Spleen (tissue), 11 donors: ENCODE data around the gene RSPO3. TPM values are rescaled to one million over a fixed set of nuclear protein-coding genes. Genes with fewer than 3 reads are reported as not detected.

Experiments
- DNase-seq: peaks from one replicate; pipeline ENCODE4 v3.0.0-alpha.2; 2020
- H3K27ac ChIP-seq, 8 donors: fragments of 200-600 bp; sonication (generic) in 7 of 8; 1 replicate in 4 of 8; 2 replicates in 4 of 8; pipeline versions ENCODE4 v1.5.0 to v1.8.0; 2016 to 2021; ENCODE audit warnings: inconsistent platforms in 4 of 8, mild to moderate bottlenecking in 4 of 8, moderate library complexity in 1 of 8
- H3K27me3 ChIP-seq, 7 donors: fragments of 200-600 bp; sonication (generic) in 6 of 7; replicated peaks in 1 of 7; 1 replicate in 4 of 7; 2 replicates in 3 of 7; pipeline versions ENCODE4 v1.5.0 to v1.8.0; 2016 to 2021; ENCODE audit warnings: inconsistent platforms in 3 of 7, mild to moderate bottlenecking in 1 of 7
- H3K36me3 ChIP-seq, 6 donors: fragments of 200-600 bp; sonication (generic) in 5 of 6; 1 replicate in 4 of 6; 2 replicates in 2 of 6; pipeline versions ENCODE4 v1.5.0 to v1.8.0; 2016 to 2021; ENCODE audit warnings: inconsistent platforms in 2 of 6
- H3K4me1 ChIP-seq, 6 donors: fragments of 200-600 bp; sonication (generic) in 5 of 6; 1 replicate in 3 of 6; 2 replicates in 3 of 6; pipeline versions ENCODE4 v1.5.0 to v1.8.0; 2016 to 2021; ENCODE audit warnings: inconsistent platforms in 3 of 6
- H3K4me3 ChIP-seq, 8 donors: fragments of 200-600 bp; sonication (generic) in 7 of 8; 1 replicate in 4 of 8; 2 replicates in 4 of 8; pipeline versions ENCODE4 v1.5.0 to v1.8.0; 2016 to 2021; ENCODE audit warnings: inconsistent platforms in 4 of 8, mild to moderate bottlenecking in 4 of 8, moderate library complexity in 2 of 8
- H3K9me3 ChIP-seq, 8 donors: fragments of 200-600 bp; sonication (generic) in 7 of 8; 1 replicate in 4 of 8; 2 replicates in 4 of 8; pipeline versions ENCODE4 v1.5.0 to v1.8.0; 2016 to 2021; ENCODE audit warnings: inconsistent platforms in 4 of 8
- POLR2A ChIP-seq, 3 donors: fragments of 450-650 bp; IDR thresholded peaks; one replicate each; pipeline ENCODE4 v1.5.1; 2017; ENCODE audit warnings: antibody characterized with exemption in 3 of 3, mild to moderate bottlenecking in 1 of 3
- POLR2AphosphoS5 ChIP-seq, 3 donors: sonication (generic); formaldehyde crosslinking; IDR thresholded peaks; one replicate each; pipeline ENCODE4 v1.5.1; 2017; ENCODE audit warnings: antibody characterized with exemption in 3 of 3
- WGBS, 5 donors: extraction: QIAGEN DNeasy Blood & Tissue Kit in 3 of 5; methylation state at CpG; one replicate each; pipeline versions ENCODE4 v1.1.5 to v1.1.7; 2013 to 2018; 5-methylcytosine and 5-hydroxymethylcytosine counted together
- intact Hi-C: fragments of 100-400 bp; cut with DNase I; formaldehyde crosslinking; loops from one replicate; pipeline ENCODE4 v1.15.0; 2023; ENCODE audit warnings: low total_unique reads
- polyA plus RNA-seq, 3 donors: library from polyadenylated mRNA; stranded (reverse); fragments of 200-250 nt; gene quantifications; one replicate each; pipeline ENCODE4 v1.2.1, GENCODE V29; 2013
- total RNA-seq, 7 donors: library from RNA; depleted of rRNA in 3 of 7; stranded (reverse); fragments of >200 nt in 3 of 7; fragmentation: NEBNext Ultra II Directional in 4 of 7; extraction: Animal tissue kit (Norgen Biotek cat#: 25700) in 4 of 7; gene quantifications; one replicate each; pipeline versions ENCODE4 v1.1.0 to v1.2.1, GENCODE V29; 2016 to 2021
- TF ChIP-seq, protein P1 (sequence below), 11 experiments: fragments of 200-600 bp in 7 of 11; fragments of 450-650 bp in 4 of 11; sonication (generic) in 4 of 11; IDR thresholded peaks in 8 of 11; conservative IDR thresholded peaks in 3 of 11; 1 replicate in 7 of 11; 2 replicates in 4 of 11; pipeline versions ENCODE4 v1.4.0 to v1.8.0; 2016 to 2021; ENCODE audit warnings: antibody characterized with exemption in 11 of 11, inconsistent platforms in 4 of 11, mild to moderate bottlenecking in 1 of 11
- donor health status: healthy with polysubstance abuse.
- donor health status: DM: no; HTN: no; CAD: no; lungs with moderate emphysema.
- donor health status: DM: no; HTN: no; CAD: no.
- donor health status: Bipolar disorder and iron deficiency.
- donor health status: healthy.
- donor health status: DM: no; HTN: no; CAD: no.
- donor health status: DM: yes; HTN: yes; CAD: no.

The RSPO3 gene
- total and polyA plus RNA-seq, 10 donors: 0.65 to 8.2 (median 1.5) TPM; not detected in 1

- intact Hi-C loops: no loop called here
Measured at GRCh38 chr6:127215931-127216330, 97.5 kb downstream of the RSPO3 start.

GRCh38 chr6:127216810-127217789 lies 98.6 kb downstream of the RSPO3 start:
- Histone ChIP-seq H3K9me3 (no peaks in the 10 kb centered on the region), H3K4me1 (no peaks in the 10 kb centered on the region), H3K27ac (no peak overlapping the region), H3K27me3 (peaks cover 0 to 7% (median 0%) of the 10 kb centered on the region in 7 donors), H3K36me3 (no peaks in the 10 kb centered on the region), H3K4me3 (no peak overlapping the region)
- 55 to 84% (median 72%) methylated on average over 2 of the region's 2 CpGs for WGBS, 5 donors
- DNase-seq: no peak
- no peak for TF ChIP-seq POLR2A (IDR thresholded peaks at IDR 0.05)
- TF ChIP-seq, protein P1, sequence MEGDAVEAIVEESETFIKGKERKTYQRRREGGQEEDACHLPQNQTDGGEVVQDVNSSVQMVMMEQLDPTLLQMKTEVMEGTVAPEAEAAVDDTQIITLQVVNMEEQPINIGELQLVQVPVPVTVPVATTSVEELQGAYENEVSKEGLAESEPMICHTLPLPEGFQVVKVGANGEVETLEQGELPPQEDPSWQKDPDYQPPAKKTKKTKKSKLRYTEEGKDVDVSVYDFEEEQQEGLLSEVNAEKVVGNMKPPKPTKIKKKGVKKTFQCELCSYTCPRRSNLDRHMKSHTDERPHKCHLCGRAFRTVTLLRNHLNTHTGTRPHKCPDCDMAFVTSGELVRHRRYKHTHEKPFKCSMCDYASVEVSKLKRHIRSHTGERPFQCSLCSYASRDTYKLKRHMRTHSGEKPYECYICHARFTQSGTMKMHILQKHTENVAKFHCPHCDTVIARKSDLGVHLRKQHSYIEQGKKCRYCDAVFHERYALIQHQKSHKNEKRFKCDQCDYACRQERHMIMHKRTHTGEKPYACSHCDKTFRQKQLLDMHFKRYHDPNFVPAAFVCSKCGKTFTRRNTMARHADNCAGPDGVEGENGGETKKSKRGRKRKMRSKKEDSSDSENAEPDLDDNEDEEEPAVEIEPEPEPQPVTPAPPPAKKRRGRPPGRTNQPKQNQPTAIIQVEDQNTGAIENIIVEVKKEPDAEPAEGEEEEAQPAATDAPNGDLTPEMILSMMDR (IDR thresholded peaks at IDR 0.05 in 8 of 11, conservative IDR thresholded peaks at IDR 0.05 in 3 of 11): no peak
- TF ChIP-seq POLR2AphosphoS5 (IDR thresholded peaks at IDR 0.05): no peak
- intact Hi-C loops: no loop called here

More at GRCh38 chr6:127215931-127216330, 97.5 kb downstream of the RSPO3 start:
- H3K36me3 ChIP-seq: no peaks in the 10 kb centered on the region
- H3K4me1 ChIP-seq: no peaks in the 10 kb centered on the region
- no peak for TF ChIP-seq POLR2A (IDR thresholded peaks at IDR 0.05)
- no peaks in the 10 kb centered on the region for H3K9me3 ChIP-seq
- WGBS, 5 donors: 54 to 85% (median 71%) methylated on average over 1 of the region's 1 CpG
- no peak overlapping the region for H3K4me3 ChIP-seq
- no peak overlapping the region for H3K27ac ChIP-seq
- no peak for DNase-seq
- peaks cover 0 to 11% (median 0%) of the 10 kb centered on the region in 7 donors for H3K27me3 ChIP-seq

DNA sequence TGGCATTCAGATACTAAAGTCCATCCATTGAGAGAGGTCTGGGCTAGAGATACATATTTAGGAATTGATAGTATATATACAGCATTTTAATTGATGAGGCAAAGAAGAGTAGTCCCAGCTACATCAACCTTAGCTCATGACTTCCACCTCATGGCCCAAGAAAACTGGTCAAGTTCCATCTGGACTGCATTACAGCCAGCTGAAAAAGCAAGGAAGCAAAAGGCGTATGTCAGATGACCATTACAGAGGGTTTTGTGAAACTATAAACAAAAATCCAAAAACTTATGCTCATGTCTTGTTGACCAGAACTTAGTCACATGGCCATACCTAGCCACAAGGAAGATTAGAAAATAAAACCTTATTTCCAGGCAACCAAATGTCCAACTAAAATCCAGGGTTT lies 101.4 kb downstream of the RSPO3 start:
- DNase-seq: no peak
- no peaks in the 10 kb centered on the region for H3K36me3 ChIP-seq
- intact Hi-C loops: no loop called here
- no peak overlapping the region for H3K27ac ChIP-seq
- no peaks in the 10 kb centered on the region for H3K9me3 ChIP-seq
- H3K27me3 ChIP-seq: peaks cover 0 to 7% (median 0%) of the 10 kb centered on the region in 7 donors
- H3K4me3 ChIP-seq: no peak overlapping the region
- TF ChIP-seq POLR2A (IDR thresholded peaks at IDR 0.05) (no peak), POLR2AphosphoS5 (IDR thresholded peaks at IDR 0.05) (no peak)
- TF ChIP-seq, protein P1 (IDR thresholded peaks at IDR 0.05 in 8 of 11, conservative IDR thresholded peaks at IDR 0.05 in 3 of 11): no peak
- no peaks in the 10 kb centered on the region for H3K4me1 ChIP-seq
- 85 to 92% (median 88%) methylated on average over 1 of the region's 1 CpG for WGBS, 5 donors

DNA sequence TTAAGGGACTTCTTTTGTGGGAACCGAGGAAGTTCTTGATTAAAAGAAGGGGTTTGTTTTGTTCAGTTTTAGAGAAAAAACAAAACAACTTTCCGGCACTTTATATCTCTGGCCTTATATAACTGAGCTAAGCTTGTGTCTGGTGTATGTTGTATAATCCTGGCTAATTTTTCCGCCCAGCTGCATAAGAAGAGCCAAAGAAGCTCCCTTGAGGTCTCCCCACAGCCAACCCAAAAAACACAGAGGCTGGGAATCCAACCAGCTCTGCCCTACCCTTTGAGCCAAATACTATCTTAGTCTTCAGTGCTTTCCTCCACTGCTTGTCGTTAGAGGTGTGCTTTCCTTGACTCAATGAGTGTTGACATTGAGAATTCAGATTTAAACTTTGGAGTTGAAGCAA lies 102.7 kb downstream of the RSPO3 start:
- Histone ChIP-seq H3K36me3 (no peaks in the 10 kb centered on the region), H3K4me3 (no peak overlapping the region), H3K27ac (no peak overlapping the region), H3K9me3 (no peaks in the 10 kb centered on the region), H3K4me1 (no peaks in the 10 kb centered on the region), H3K27me3 (no peaks in the 10 kb centered on the region)
- intact Hi-C loops: no loop called here
- TF ChIP-seq POLR2AphosphoS5 (IDR thresholded peaks at IDR 0.05) (no peak), POLR2A (IDR thresholded peaks at IDR 0.05) (no peak)
- TF ChIP-seq, protein P1 (IDR thresholded peaks at IDR 0.05 in 8 of 11, conservative IDR thresholded peaks at IDR 0.05 in 3 of 11): no peak
- 75 to 87% (median 86%) methylated on average over 4 of the region's 4 CpGs for WGBS, 5 donors
- DNase-seq: no peak
